ENCODE results near the gene FAM131A. TPM values are rescaled to one million over a fixed set of nuclear protein-coding genes. Genes with fewer than 3 reads are reported as not detected.
A peak's percentile ranks its signal among the peaks of the same experiment; 100 is the strongest.

FAM131A gene
- total RNA-seq, 1 experiment from 2014 or later, result 14.4 TPM

- WGBS (ENCODE audit: extremely low coverage, insufficient read length, low lambda C conversion rate), result no CpG with 5 or more reads among the region's 5 CpGs
- Histone ChIP-seq H4K20me1 (ENCODE audit: control insufficient read depth, insufficient read depth, insufficient read length) (peaks cover 2% of the 10 kb centered on the region), H3K4me2 (ENCODE audit: insufficient read depth, insufficient read length, low read length) (no peak overlapping the region), H2AFZ (ENCODE audit: low read length) (no peak overlapping the region), H3K18ac (ENCODE audit: insufficient read length, low read depth, low read length) (no peak overlapping the region), H4K91ac (ENCODE audit: insufficient read length, low read depth, low read length) (no peak overlapping the region), H2BK12ac (ENCODE audit: insufficient read length, low read depth, low read length) (no peak overlapping the region), H3T11ph (ENCODE audit: low read length) (no peak overlapping the region), H2BK120ac (ENCODE audit: low read depth, low read length, poor library complexity, severe bottlenecking) (no peak overlapping the region), H4K8ac (replicated peaks; ENCODE audit: insufficient read length, low read depth, low read length) (no peak overlapping the region), H3K14ac (ENCODE audit: insufficient read depth, low read length) (no peak overlapping the region), H3K27me3 (ENCODE audit: insufficient read depth, low read length) (peaks cover 29% of the 10 kb centered on the region), H3K23ac (ENCODE audit: insufficient read length, low read depth, low read length) (no peak overlapping the region), H4K5ac (ENCODE audit: insufficient read length, low read depth, low read length) (no peak overlapping the region), H3K23me2 (ENCODE audit: insufficient read length, low read depth, low read length, poor library complexity, severe bottlenecking) (peaks cover 9% of the 10 kb centered on the region), H3K56ac (ENCODE audit: insufficient read length, low read depth, low read length) (no peak overlapping the region), H3K27ac (ENCODE audit: insufficient read length, low read depth, low read length) (no peak overlapping the region), H2BK15ac (ENCODE audit: low read depth, low read length) (no peak overlapping the region), H3K9ac (ENCODE audit: extremely low read depth, insufficient read length, low read length) (no peak overlapping the region), H3K79me1 (ENCODE audit: insufficient read depth, low read depth, low read length, poor library complexity, severe bottlenecking) (no peaks in the 10 kb centered on the region), H3K79me2 (ENCODE audit: insufficient read depth, low read length) (no peaks in the 10 kb centered on the region), H3K4ac (ENCODE audit: low read depth, low read length) (no peak overlapping the region), H2BK20ac (ENCODE audit: low read depth, low read length, poor library complexity, severe bottlenecking) (no peak overlapping the region), H2BK5ac (ENCODE audit: insufficient read length, low read length) (no peak overlapping the region), H3K9me3 (ENCODE audit: control insufficient read depth, low read depth, low read length) (no peaks in the 10 kb centered on the region), H2AK5ac (ENCODE audit: insufficient read length, low read length) (no peak overlapping the region), H3K4me1 (ENCODE audit: insufficient read depth, low read length) (peaks cover 9% of the 10 kb centered on the region; the same call in 1 of the 2 replicates)
- Mint-ChIP-seq H3K27me3 (ENCODE audit: low read depth) (peaks cover 78% of the 10 kb centered on the region), H3K36me3 (ENCODE audit: insufficient read depth in 1 of 3, low read depth in 3 of 3) (no peaks in the 10 kb centered on the region), H3K4me1 (peaks cover 38 to 41% of the 10 kb centered on the region in 2 experiments), H3K27ac (no peak overlapping the region), H3K4me3 (peak overlapping the region; percentile 36 to 58; a peak in 1 of 5 replicates), H3K9me3 (peaks cover 0 to 3% of the 10 kb centered on the region in 2 experiments; a peak in 2 of 5 replicates)
- no peak for DNase-seq
- no peak for TF ChIP-seq CTCF (conservative IDR thresholded peaks at IDR 0.05)
These were observed 40.0 kb downstream of the FAM131A start for GRCh38 chr3:184377374-184377773.

Measured in H9 (cell line).